HCT116 (cell line): ENCODE data around the gene ZNF544. TPM values are rescaled to one million over a fixed set of nuclear protein-coding genes. Genes with fewer than 3 reads are reported as not detected.

ENCODE experiments used
- ATAC-seq: fragments of 200-7000 bp; cut with Tn5 transposase; 2 replicates; pipeline ENCODE4 v1.9.1; 2020; ENCODE audit warnings: mild to moderate bottlenecking, moderate library complexity
- BruUV-seq: library from RNA; stranded (reverse); fragments of 400-500 nt; replicated peaks from 2 replicates; lab custom pipeline; 2021; lab: Mats Ljungman, UMichigan
- CTCF ChIA-PET: fragments of 300-600 bp; sonication (Branson Sonifier 250); formaldehyde crosslinking; loops from one replicate; lab custom pipeline; 2021; ENCODE audit warnings: antibody characterized with exemption; lab: Charles Lee
- POLR2A ChIA-PET: fragments of 300-600, 350-600 bp; sonication (Branson Sonifier 250); formaldehyde crosslinking; loops from one replicate; lab custom pipeline; 2021; ENCODE audit warnings: antibody characterized with exemption; lab: Charles Lee
- RAD21 ChIA-PET, 2 experiments: fragments of 300-600 bp; sonication (Branson Sonifier 250); formaldehyde crosslinking; loops; one replicate each; lab custom pipeline; 2023; ENCODE audit warnings: low total read pairs in 2 of 2; ENCODE audit not compliant: uncharacterized antibody in 2 of 2, unreplicated experiment in 2 of 2, low non-redundant PET in 1 of 2; lab: Charles Lee
- DNase-seq: peaks from one replicate; pipeline ENCODE4 v3.0.0-alpha.2; 2010; ENCODE audit warnings: low read depth, low spot score
- H2AFZ ChIP-seq: fragments of 200-600 bp; shearing (Covaris generic), sonication (generic); 2 replicates; pipeline ENCODE4 v1.6.1; 2017; ENCODE audit warnings: low read depth, mixed run types, mixed read lengths, antibody characterized with exemption, low read length; ENCODE audit not compliant: poor library complexity, severe bottlenecking
- H3K27ac ChIP-seq: 2 replicates; pipeline ENCODE4 v1.5.1; 2012; ENCODE audit warnings: low read depth, low read length
- H3K27me3 ChIP-seq: fragments of 200-600 bp; sonication (generic); 2 replicates; pipeline ENCODE4 v1.6.1; 2016; ENCODE audit warnings: mixed run types, low read length, mixed read lengths; ENCODE audit not compliant: insufficient read depth
- H3K36me3 ChIP-seq, 2 experiments: fragments of 200-500 bp in 1 of 2; fragments of 200-600 bp in 1 of 2; sonication (Bioruptor generic) in 1 of 2; sonication (generic) in 1 of 2; 2 replicates each; pipeline versions ENCODE4 v1.5.1 to v1.6.1; 2014 to 2016; ENCODE audit warnings: low read length in 2 of 2, inconsistent platforms in 1 of 2, mixed read lengths in 1 of 2, mixed run types in 1 of 2; ENCODE audit not compliant: insufficient read depth in 2 of 2, control insufficient read depth in 1 of 2
- H3K4me1 ChIP-seq, 2 experiments: fragments of 200-600 bp in 1 of 2; sonication (generic) in 1 of 2; 2 replicates each; pipeline versions ENCODE4 v1.5.1 to v1.6.1; 2012 to 2017; ENCODE audit warnings: low read length in 2 of 2, inconsistent platforms in 1 of 2, mild to moderate bottlenecking in 1 of 2, mixed read lengths in 1 of 2, mixed run types in 1 of 2, moderate library complexity in 1 of 2; ENCODE audit not compliant: insufficient read depth in 2 of 2, control insufficient read depth in 1 of 2
- H3K4me2 ChIP-seq: fragments of 200-600 bp; sonication (generic); 2 replicates; pipeline ENCODE4 v1.6.1; 2017; ENCODE audit warnings: mixed run types, low read length, mixed read lengths
- H3K4me3 ChIP-seq, 2 experiments: fragments of 200-600 bp in 1 of 2; sonication (generic) in 1 of 2; replicated peaks in 1 of 2; 2 replicates each; pipeline ENCODE4 v1.5.1; 2011 to 2016; ENCODE audit warnings: low read length in 2 of 2, control low read depth in 1 of 2, low read depth in 1 of 2, mild to moderate bottlenecking in 1 of 2, mixed read lengths in 1 of 2, mixed run types in 1 of 2
- H3K79me2 ChIP-seq: fragments of 200-600 bp; sonication (generic); 2 replicates; pipeline ENCODE4 v1.6.1; 2017; ENCODE audit warnings: mild to moderate bottlenecking, mixed run types, low read length, moderate library complexity, mixed read lengths; ENCODE audit not compliant: insufficient read depth
- H3K9ac ChIP-seq: fragments of 200-600 bp; sonication (generic); 2 replicates; pipeline ENCODE4 v1.6.1; 2016; ENCODE audit warnings: low read length, mixed read lengths
- H3K9me2 ChIP-seq: fragments of 200-600 bp; sonication (generic), shearing (Covaris generic); 2 replicates; pipeline ENCODE4 v1.6.1; 2017; ENCODE audit warnings: mixed run types, mild to moderate bottlenecking, moderate library complexity; ENCODE audit not compliant: insufficient read depth
- H3K9me3 ChIP-seq, 2 experiments: fragments of 200-500 bp in 1 of 2; fragments of 200-600 bp in 1 of 2; sonication (Bioruptor generic) in 1 of 2; sonication (generic) in 1 of 2; 2 replicates each; pipeline ENCODE4 v1.6.1; 2014 to 2017; ENCODE audit warnings: low read length in 2 of 2, mixed read lengths in 2 of 2, inconsistent platforms in 1 of 2, low read depth in 1 of 2, mild to moderate bottlenecking in 1 of 2, mixed run types in 1 of 2, moderate library complexity in 1 of 2; ENCODE audit not compliant: control insufficient read depth in 1 of 2, insufficient read depth in 1 of 2
- H4K20me1 ChIP-seq: fragments of 200-600 bp; sonication (generic), shearing (Covaris generic); 2 replicates; pipeline ENCODE4 v1.6.1; 2017; ENCODE audit warnings: mixed run types, mild to moderate bottlenecking, moderate library complexity; ENCODE audit not compliant: insufficient read depth
- CBX3 ChIP-seq: IDR thresholded peaks from 2 replicates; pipeline ENCODE4 v1.6.1; 2012; ENCODE audit warnings: low read depth
- EGR1 ChIP-seq: IDR thresholded peaks from 2 replicates; pipeline ENCODE4 v1.6.1; 2012; ENCODE audit warnings: low read depth
- ELF1 ChIP-seq: IDR thresholded peaks from 2 replicates; pipeline ENCODE4 v1.6.1; 2012; ENCODE audit warnings: low read depth, borderline replicate concordance
- EZH2 ChIP-seq: fragments of 200-600 bp; sonication (generic); IDR thresholded peaks from 2 replicates; pipeline ENCODE4 v1.6.1; 2017; ENCODE audit warnings: antibody characterized with exemption, mixed run types
- FOSL1 ChIP-seq: IDR thresholded peaks from 2 replicates; pipeline ENCODE4 v1.6.1; 2012; ENCODE audit warnings: low read depth
- JUND ChIP-seq: IDR thresholded peaks from 2 replicates; pipeline ENCODE4 v1.6.1; 2012
- POLR2A ChIP-seq: IDR thresholded peaks from 2 replicates; pipeline ENCODE4 v1.7.0; 2011; ENCODE audit warnings: borderline replicate concordance; ENCODE audit not compliant: insufficient read depth, insufficient read length; ENCODE audit errors: extremely low read depth
- POLR2AphosphoS5 ChIP-seq: IDR thresholded peaks from 2 replicates; pipeline ENCODE4 v1.6.1; 2011; ENCODE audit warnings: mild to moderate bottlenecking, low read depth, low read length, moderate library complexity
- RAD21 ChIP-seq: IDR thresholded peaks from 2 replicates; pipeline ENCODE4 v1.6.1; 2012; ENCODE audit warnings: low read depth, mild to moderate bottlenecking
- SIN3A ChIP-seq: IDR thresholded peaks from 2 replicates; pipeline ENCODE4 v1.6.1; 2012; ENCODE audit warnings: low read depth
- SRF ChIP-seq: IDR thresholded peaks from 2 replicates; pipeline ENCODE4 v1.6.1; 2012; ENCODE audit warnings: low read depth
- TCF7L2 ChIP-seq: IDR thresholded peaks from 2 replicates; pipeline ENCODE4 v1.7.0; 2011; ENCODE audit warnings: borderline replicate concordance, inconsistent platforms; ENCODE audit not compliant: insufficient read depth, insufficient read length; ENCODE audit errors: extremely low read depth
- YY1 ChIP-seq: IDR thresholded peaks from 2 replicates; pipeline ENCODE4 v1.6.1; 2011; ENCODE audit warnings: low read length, low read depth, moderate library complexity, mild to moderate bottlenecking; ENCODE audit not compliant: insufficient replicate concordance; ENCODE audit errors: extremely low read depth
- ZFX ChIP-seq: fragments of 450-650 bp; IDR thresholded peaks from 2 replicates; pipeline ENCODE4 v1.6.1; 2017
- ZNF274 ChIP-seq: fragments of 200-500 bp; sonication (Bioruptor generic); IDR thresholded peaks from 2 replicates; pipeline ENCODE4 v1.6.1; 2014; ENCODE audit warnings: mild to moderate bottlenecking, low read depth, low read length, inconsistent platforms
- intact Hi-C: fragments of 100-400 bp; cut with micrococcal nuclease; formaldehyde crosslinking; loops from 2 replicates; pipeline ENCODE4 v1.10.0; 2022
- total RNA-seq: library from RNA; stranded (reverse); gene quantifications from one replicate; pipeline ENCODE4 v1.2.1, GENCODE V29; 2021; ENCODE audit not compliant: unreplicated experiment
- TF ChIP-seq, protein P1 (sequence below): IDR thresholded peaks from 2 replicates; pipeline ENCODE4 v1.6.1; 2012; ENCODE audit warnings: low read depth
- TF ChIP-seq, protein P2 (sequence below): IDR thresholded peaks from 2 replicates; pipeline ENCODE4 v1.6.1; 2012
- TF ChIP-seq, protein P3 (sequence below): IDR thresholded peaks from 2 replicates; pipeline ENCODE4 v1.6.1; 2011; ENCODE audit warnings: mild to moderate bottlenecking, low read length, moderate library complexity; ENCODE audit not compliant: insufficient replicate concordance; ENCODE audit errors: extremely low read depth
- TF ChIP-seq, protein P4 (sequence below): IDR thresholded peaks from 2 replicates; pipeline ENCODE4 v1.6.1; 2012

ZNF544 gene
- total RNA-seq, 1 experiment from 2014 or later: 46.3 TPM

DNA sequence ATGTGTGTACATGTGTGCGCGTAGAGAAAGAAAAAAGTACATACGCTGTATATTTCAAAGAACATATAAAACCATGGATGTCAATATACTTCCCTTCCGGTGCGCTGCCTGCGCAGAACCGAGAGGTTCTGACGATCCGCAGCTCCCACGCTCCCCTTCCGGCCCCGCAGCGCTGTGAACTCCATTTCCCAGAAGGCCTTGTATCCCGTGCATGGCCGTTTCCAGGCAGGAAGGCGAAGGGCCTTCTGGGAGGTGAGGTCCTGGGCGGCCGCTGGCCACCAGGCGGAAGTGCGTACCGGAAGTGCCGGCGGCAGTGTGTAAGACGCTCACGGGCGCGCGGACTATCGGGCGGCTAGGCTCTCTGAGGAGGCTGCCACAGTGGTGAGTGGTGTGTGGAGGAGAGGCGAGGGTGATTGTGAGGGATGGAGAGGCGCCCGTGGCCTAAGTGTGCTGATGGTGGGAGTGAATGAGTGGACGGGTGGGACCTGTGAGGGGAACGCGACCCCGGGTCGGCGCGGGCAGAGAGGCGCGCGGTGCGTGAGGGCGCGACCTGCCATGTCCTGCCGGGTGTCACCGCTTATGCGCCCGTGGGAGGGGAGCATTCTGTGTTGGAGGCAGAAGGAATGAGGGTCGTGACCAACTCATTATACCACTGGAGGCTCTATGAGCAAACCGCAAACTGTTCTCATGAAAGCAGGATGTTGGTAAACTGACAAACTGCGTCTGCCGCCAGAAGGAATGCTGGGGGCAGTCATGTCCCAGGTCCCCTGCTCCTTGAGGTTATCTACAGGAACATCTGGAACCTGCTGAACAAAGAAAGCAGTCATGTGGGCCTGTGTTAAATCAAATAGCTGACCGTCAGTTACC lies 76.6 kb downstream of the ZNF544 start, which contains the start of gene ERVK3-1:
TSS of gene ERVK3-1 (plus strand) at position 313 of the 867 bp plus-strand sequence. CDS start 6,792 bp downstream, outside the sequence.
- Histone ChIP-seq H2AFZ (no peak within 1 kb of the TSS), H3K27me3 (no peaks in the 10 kb centered on the region), H3K36me3 (peaks cover 15 to 37% of the 10 kb centered on the region in 2 experiments), H3K9me3 (no peaks in the 10 kb centered on the region; a peak in 1 of 4 replicates), H3K27ac (peak within 1 kb of the TSS; percentile 74), H4K20me1 (no peaks in the 10 kb centered on the region), H3K4me2 (peak within 1 kb of the TSS; percentile 80), H3K4me1 (peaks cover 5 to 15% of the 10 kb centered on the region in 2 experiments; a peak in 3 of 4 replicates), H3K9ac (peak within 1 kb of the TSS; percentile 73), H3K9me2 (no peaks in the 10 kb centered on the region), H3K4me3 (peak within 1 kb of the TSS; percentile 92 to 93), H3K79me2 (peaks cover 42% of the 10 kb centered on the region)
- RAD21 ChIA-PET: no interaction called here
- CTCF ChIA-PET: no interaction called here
- DNase-seq (peak; percentile 91), ATAC-seq (peak; percentile 99)
- intact Hi-C loops: loop anchor here (1.0 to 5.0 kb wide), 2 partner anchors 21 to 78 kb away; partner anchors contain the start of genes ZNF544 and ZSCAN22
- POLR2A ChIA-PET: interaction anchor here (0.6 to 1.3 kb wide), 3 partner anchors 21 to 57 kb away, joined by 3 to 4 read pairs (median 3); partner anchors contain the start of genes ZNF497 and ZSCAN22
- BruUV-seq: no TSS peak
- TF ChIP-seq ELF1 (peak; percentile 95), SRF (no peak), JUND (no peak), SIN3A (peak; percentile 90), TCF7L2 (peak; percentile 69), FOSL1 (no peak), CBX3 (peak; percentile 81), YY1 (peak; percentile 81), EZH2 (no peak), ZFX (no peak; the same call in 1 of the 2 replicates), ZNF274 (no peak), EGR1 (peak; percentile 57; the same call in 1 of the 2 replicates), POLR2A (peak; percentile 78), RAD21 (no peak), POLR2AphosphoS5 (peak; percentile 86)
- TF ChIP-seq, protein P1, sequence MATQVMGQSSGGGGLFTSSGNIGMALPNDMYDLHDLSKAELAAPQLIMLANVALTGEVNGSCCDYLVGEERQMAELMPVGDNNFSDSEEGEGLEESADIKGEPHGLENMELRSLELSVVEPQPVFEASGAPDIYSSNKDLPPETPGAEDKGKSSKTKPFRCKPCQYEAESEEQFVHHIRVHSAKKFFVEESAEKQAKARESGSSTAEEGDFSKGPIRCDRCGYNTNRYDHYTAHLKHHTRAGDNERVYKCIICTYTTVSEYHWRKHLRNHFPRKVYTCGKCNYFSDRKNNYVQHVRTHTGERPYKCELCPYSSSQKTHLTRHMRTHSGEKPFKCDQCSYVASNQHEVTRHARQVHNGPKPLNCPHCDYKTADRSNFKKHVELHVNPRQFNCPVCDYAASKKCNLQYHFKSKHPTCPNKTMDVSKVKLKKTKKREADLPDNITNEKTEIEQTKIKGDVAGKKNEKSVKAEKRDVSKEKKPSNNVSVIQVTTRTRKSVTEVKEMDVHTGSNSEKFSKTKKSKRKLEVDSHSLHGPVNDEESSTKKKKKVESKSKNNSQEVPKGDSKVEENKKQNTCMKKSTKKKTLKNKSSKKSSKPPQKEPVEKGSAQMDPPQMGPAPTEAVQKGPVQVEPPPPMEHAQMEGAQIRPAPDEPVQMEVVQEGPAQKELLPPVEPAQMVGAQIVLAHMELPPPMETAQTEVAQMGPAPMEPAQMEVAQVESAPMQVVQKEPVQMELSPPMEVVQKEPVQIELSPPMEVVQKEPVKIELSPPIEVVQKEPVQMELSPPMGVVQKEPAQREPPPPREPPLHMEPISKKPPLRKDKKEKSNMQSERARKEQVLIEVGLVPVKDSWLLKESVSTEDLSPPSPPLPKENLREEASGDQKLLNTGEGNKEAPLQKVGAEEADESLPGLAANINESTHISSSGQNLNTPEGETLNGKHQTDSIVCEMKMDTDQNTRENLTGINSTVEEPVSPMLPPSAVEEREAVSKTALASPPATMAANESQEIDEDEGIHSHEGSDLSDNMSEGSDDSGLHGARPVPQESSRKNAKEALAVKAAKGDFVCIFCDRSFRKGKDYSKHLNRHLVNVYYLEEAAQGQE: no peak
- TF ChIP-seq, protein P2, sequence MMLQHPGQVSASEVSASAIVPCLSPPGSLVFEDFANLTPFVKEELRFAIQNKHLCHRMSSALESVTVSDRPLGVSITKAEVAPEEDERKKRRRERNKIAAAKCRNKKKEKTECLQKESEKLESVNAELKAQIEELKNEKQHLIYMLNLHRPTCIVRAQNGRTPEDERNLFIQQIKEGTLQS: no peak
- TF ChIP-seq, protein P3, sequence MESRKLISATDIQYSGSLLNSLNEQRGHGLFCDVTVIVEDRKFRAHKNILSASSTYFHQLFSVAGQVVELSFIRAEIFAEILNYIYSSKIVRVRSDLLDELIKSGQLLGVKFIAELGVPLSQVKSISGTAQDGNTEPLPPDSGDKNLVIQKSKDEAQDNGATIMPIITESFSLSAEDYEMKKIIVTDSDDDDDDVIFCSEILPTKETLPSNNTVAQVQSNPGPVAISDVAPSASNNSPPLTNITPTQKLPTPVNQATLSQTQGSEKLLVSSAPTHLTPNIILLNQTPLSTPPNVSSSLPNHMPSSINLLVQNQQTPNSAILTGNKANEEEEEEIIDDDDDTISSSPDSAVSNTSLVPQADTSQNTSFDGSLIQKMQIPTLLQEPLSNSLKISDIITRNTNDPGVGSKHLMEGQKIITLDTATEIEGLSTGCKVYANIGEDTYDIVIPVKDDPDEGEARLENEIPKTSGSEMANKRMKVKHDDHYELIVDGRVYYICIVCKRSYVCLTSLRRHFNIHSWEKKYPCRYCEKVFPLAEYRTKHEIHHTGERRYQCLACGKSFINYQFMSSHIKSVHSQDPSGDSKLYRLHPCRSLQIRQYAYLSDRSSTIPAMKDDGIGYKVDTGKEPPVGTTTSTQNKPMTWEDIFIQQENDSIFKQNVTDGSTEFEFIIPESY: no peak
- TF ChIP-seq, protein P4, sequence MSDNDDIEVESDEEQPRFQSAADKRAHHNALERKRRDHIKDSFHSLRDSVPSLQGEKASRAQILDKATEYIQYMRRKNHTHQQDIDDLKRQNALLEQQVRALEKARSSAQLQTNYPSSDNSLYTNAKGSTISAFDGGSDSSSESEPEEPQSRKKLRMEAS: peak; percentile 75
